CD4-positive, alpha-beta T cell treated with Interleukin-21 for 1 hour (primary cell): ENCODE results near the gene XPO6.

Experiments used
- DNase-seq: peaks from one replicate; pipeline ENCODE4 v3.0.0-alpha.2; 2020

XPO6 gene

GRCh38 chr16:28086186-28087139 lies 125.3 kb downstream of the XPO6 start:
- DNase-seq = no peak

- DNase-seq = no peak
These were observed 126.2 kb downstream of the XPO6 start for GRCh38 chr16:28085389-28086171.

- DNase-seq = no peak
These were observed 127.6 kb downstream of the XPO6 start for GRCh38 chr16:28084209-28084608.

- no peak for DNase-seq
These were observed 129.1 kb downstream of the XPO6 start for GRCh38 chr16:28082624-28083023.

- no peak for DNase-seq
These were observed 130.3 kb downstream of the XPO6 start for GRCh38 chr16:28081391-28081968.

GRCh38 chr16:28078261-28078660 lies 133.5 kb downstream of the XPO6 start:
- no peak for DNase-seq

- DNase-seq = no peak
These were observed 137.9 kb downstream of the XPO6 start for GRCh38 chr16:28073836-28074235.

GRCh38 chr16:28072087-28072486 lies 139.7 kb downstream of the XPO6 start:
- DNase-seq = no peak

- no peak for DNase-seq
These were observed 141.6 kb downstream of the XPO6 start for GRCh38 chr16:28069971-28070794.

GRCh38 chr16:28068976-28069375 lies 142.8 kb downstream of the XPO6 start:
- no peak for DNase-seq

- DNase-seq = no peak
These were observed 144.0 kb downstream of the XPO6 start for GRCh38 chr16:28067604-28068379.

- DNase-seq = no peak
These were observed 147.0 kb downstream of the XPO6 start for GRCh38 chr16:28064706-28065249.

- DNase-seq = no peak
These were observed 147.6 kb downstream of the XPO6 start for GRCh38 chr16:28064150-28064549.

- DNase-seq = no peak
These were observed 148.1 kb downstream of the XPO6 start, which contains the start of gene GSG1L for GRCh38 chr16:28063591-28064061. GSG1L (minus strand) TSS chr16:28063714; CDS start chr16:28063424, 290 bp downstream.

GRCh38 chr16:28062847-28063521 lies 148.8 kb downstream of the XPO6 start:
- DNase-seq = no peak

- no peak for DNase-seq
These were observed 149.4 kb downstream of the XPO6 start for GRCh38 chr16:28062261-28062846.

- no peak for DNase-seq
These were observed 150.2 kb downstream of the XPO6 start for GRCh38 chr16:28061352-28062101.

GRCh38 chr16:28059841-28060575 lies 151.8 kb downstream of the XPO6 start:
- no peak for DNase-seq
